IPS-20b (cell line): ENCODE data around the gene CD6.

Source experiments
- H3K27ac ChIP-seq: one replicate; pipeline ENCODE4 v1.5.1; 2013; ENCODE audit warnings: low read length
- H3K27me3 ChIP-seq: 2 replicates; pipeline ENCODE4 v1.6.1; 2013; ENCODE audit warnings: mild to moderate bottlenecking, low read length, inconsistent platforms; ENCODE audit not compliant: insufficient read depth
- H3K36me3 ChIP-seq: 2 replicates; pipeline ENCODE4 v1.6.1; 2013; ENCODE audit warnings: low read depth, mild to moderate bottlenecking, inconsistent platforms, low read length, moderate library complexity; ENCODE audit not compliant: insufficient read depth
- H3K4me1 ChIP-seq: 2 replicates; pipeline ENCODE4 v1.6.1; 2013; ENCODE audit warnings: mild to moderate bottlenecking, control low read depth, inconsistent platforms, low read length, moderate library complexity; ENCODE audit not compliant: insufficient read depth
- H3K4me3 ChIP-seq: 2 replicates; pipeline ENCODE4 v1.5.1; 2013; ENCODE audit warnings: mild to moderate bottlenecking, low read length, inconsistent platforms
- H3K9ac ChIP-seq: 2 replicates; pipeline ENCODE4 v1.6.1; 2013; ENCODE audit warnings: low read depth, mild to moderate bottlenecking, inconsistent platforms, low read length, moderate library complexity
- H3K9me3 ChIP-seq: 2 replicates; pipeline ENCODE4 v1.6.1; 2013; ENCODE audit warnings: mild to moderate bottlenecking, low read depth, low read length, inconsistent platforms; ENCODE audit not compliant: insufficient read depth

Gene CD6

DNA sequence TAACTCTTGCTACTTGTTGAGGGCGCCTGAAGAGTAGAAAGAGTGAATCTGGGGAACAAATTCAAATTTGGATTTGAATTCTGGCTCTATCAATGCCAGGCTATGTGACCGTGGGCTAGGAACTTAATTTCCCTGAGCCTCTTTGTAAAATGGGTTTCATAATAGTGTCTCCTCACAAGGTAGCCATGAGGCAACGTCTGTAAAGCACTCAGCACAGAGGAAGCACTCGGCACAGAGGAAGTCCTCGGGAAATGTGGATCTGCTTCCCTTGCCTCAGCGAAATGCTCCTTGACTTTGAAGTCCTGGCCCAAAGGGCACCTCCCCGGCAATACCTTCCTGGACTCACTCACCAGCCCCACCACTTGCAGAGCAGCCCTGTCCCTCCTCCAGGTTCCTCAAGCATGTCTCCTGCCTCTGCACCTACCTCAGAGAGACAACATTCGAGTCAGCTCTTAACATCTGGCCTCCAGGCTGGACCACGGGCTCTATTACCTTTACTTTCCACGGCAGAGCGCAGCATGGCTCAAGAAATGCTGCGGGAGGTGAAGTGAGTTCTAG lies 17.7 kb downstream of the CD6 start:
- Histone ChIP-seq H3K9ac (no peak overlapping the region), H3K27me3 (peaks cover 6% of the 10 kb centered on the region; the same call in 1 of the 2 replicates), H3K4me3 (no peak overlapping the region), H3K9me3 (no peaks in the 10 kb centered on the region), H3K4me1 (no peaks in the 10 kb centered on the region), H3K27ac (no peak overlapping the region), H3K36me3 (no peaks in the 10 kb centered on the region)

DNA sequence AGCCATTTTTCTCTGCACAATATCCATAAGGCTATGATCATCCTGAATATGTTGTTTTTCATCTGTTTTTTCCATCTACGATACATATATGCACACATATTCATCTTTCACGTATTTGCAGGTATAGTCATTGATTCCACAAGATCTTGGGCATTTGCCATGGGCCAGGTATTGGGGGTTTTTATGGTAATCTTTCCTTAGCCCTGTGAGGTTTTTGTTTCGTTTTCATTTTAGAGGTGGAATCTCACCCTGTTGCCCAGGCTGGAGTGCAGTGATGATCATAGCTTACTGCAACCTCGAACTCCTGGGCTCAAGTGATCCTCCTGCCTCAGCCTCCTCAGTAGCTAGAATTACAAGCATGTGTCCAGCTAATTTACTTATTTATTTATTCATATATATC lies 20.0 kb downstream of the CD6 start:
- Histone ChIP-seq H3K9me3 (no peaks in the 10 kb centered on the region), H3K9ac (no peak overlapping the region), H3K4me3 (no peak overlapping the region), H3K27me3 (peaks cover 6% of the 10 kb centered on the region; the same call in 1 of the 2 replicates), H3K36me3 (no peaks in the 10 kb centered on the region), H3K27ac (no peak overlapping the region), H3K4me1 (no peaks in the 10 kb centered on the region)

DNA sequence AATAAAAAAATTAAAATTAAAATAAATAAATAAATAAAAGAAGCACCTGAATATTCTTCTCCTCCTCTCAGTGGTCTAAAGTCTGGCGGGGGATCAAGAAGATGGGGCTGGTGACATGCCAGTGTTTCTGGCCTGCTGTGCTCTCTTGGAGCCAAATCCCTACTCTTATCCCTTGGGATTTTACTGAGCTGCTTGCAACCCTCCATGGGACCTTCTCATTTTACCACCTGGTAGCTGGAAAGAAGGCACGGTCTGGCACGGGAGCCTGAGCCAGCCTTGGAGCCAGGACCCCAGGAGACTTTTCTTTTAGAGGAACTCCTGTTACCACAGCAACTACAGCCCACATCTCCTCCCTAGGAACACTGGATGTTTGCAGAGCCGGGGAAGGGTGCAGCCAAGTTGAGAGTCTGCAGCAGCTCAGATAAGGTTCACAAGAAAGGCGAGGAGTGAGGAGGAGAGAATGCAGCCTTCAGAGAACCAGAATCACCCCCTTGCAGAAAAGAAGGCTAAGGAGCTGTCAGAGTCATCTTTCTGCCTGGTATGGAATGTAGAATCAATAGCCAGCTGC lies 21.4 kb downstream of the CD6 start:
- H3K36me3 ChIP-seq: no peaks in the 10 kb centered on the region
- H3K27me3 ChIP-seq: peaks cover 6% of the 10 kb centered on the region; the same call in 1 of the 2 replicates
- H3K4me1 ChIP-seq: no peaks in the 10 kb centered on the region
- no peak overlapping the region for H3K4me3 ChIP-seq
- no peak overlapping the region for H3K27ac ChIP-seq
- no peak overlapping the region for H3K9ac ChIP-seq
- H3K9me3 ChIP-seq: no peaks in the 10 kb centered on the region

DNA sequence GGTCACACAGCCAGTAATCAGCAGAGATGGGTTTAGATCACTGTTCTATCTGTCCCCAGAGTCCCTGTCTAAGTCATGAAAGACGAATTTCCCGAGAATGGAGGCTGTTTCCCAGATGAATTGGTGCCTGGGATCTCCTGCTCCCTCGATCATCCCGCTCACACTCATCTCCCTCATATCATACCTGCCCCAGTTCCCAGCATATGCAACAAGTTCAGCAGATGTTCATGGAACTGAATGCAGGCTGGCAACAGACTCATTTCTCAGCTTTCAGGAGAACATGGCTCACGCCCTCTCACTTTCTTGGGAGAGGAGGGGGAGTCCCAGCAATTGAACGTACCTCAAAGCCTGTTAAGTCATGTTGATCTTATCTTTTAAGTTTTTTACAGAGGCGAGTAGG lies 22.1 kb downstream of the CD6 start:
- Histone ChIP-seq H3K9me3 (no peaks in the 10 kb centered on the region), H3K36me3 (no peaks in the 10 kb centered on the region), H3K4me3 (no peak overlapping the region), H3K27me3 (peaks cover 6% of the 10 kb centered on the region; the same call in 1 of the 2 replicates), H3K27ac (no peak overlapping the region), H3K4me1 (no peaks in the 10 kb centered on the region), H3K9ac (no peak overlapping the region)

DNA sequence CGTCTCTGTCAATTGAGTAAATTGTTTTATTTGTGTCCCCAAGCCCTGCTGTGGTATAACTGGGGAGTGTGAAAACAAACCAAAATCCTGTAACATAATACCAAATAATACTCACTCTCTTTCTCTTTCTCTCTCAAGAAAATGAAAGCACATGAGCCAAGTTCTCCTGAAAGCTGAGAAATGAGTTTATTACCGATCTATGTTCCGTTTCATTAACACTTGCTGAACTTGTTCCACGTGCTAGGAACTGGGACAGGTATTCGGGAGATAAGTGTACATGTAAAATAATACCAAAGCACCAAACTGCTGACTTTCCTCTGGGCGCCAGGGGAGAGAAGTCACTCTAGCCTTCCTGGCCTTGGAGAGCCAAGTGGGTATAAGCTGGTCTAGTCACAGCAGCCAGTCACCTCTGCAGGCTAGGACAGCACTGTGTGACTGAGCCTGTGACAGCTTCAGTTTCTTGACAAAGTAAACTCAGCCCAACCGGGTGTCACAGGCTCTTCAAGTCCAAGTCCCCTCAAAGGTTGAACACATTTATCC lies 23.1 kb downstream of the CD6 start:
- no peak overlapping the region for H3K27ac ChIP-seq
- no peaks in the 10 kb centered on the region for H3K36me3 ChIP-seq
- H3K9me3 ChIP-seq: no peaks in the 10 kb centered on the region
- no peak overlapping the region for H3K4me3 ChIP-seq
- H3K9ac ChIP-seq: no peak overlapping the region
- H3K4me1 ChIP-seq: no peaks in the 10 kb centered on the region
- peaks cover 6% of the 10 kb centered on the region; the same call in 1 of the 2 replicates for H3K27me3 ChIP-seq

DNA sequence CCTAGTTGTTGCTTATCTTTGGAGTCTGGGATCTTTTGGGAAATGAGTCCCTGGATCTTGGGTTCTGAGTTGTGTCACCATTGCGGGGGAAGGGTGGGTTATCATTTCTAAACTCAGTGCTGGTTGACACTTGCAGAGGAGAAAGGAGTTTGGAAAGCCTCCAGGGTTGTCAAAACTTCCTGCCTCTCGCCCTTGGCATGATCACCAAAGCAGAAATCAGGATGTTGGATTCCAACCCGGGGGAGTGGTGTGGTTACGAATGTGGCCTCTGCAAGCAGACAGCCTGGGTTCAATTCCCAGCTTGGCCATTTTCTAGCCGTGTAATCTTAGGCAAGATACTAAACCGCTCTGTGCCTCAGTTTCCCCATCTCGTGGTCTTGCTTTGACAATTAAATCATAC lies 24.3 kb downstream of the CD6 start:
- no peak overlapping the region for H3K27ac ChIP-seq
- no peak overlapping the region for H3K4me3 ChIP-seq
- peaks cover 6% of the 10 kb centered on the region; the same call in 1 of the 2 replicates for H3K27me3 ChIP-seq
- no peaks in the 10 kb centered on the region for H3K9me3 ChIP-seq
- no peaks in the 10 kb centered on the region for H3K4me1 ChIP-seq
- no peaks in the 10 kb centered on the region for H3K36me3 ChIP-seq
- H3K9ac ChIP-seq: no peak overlapping the region

DNA sequence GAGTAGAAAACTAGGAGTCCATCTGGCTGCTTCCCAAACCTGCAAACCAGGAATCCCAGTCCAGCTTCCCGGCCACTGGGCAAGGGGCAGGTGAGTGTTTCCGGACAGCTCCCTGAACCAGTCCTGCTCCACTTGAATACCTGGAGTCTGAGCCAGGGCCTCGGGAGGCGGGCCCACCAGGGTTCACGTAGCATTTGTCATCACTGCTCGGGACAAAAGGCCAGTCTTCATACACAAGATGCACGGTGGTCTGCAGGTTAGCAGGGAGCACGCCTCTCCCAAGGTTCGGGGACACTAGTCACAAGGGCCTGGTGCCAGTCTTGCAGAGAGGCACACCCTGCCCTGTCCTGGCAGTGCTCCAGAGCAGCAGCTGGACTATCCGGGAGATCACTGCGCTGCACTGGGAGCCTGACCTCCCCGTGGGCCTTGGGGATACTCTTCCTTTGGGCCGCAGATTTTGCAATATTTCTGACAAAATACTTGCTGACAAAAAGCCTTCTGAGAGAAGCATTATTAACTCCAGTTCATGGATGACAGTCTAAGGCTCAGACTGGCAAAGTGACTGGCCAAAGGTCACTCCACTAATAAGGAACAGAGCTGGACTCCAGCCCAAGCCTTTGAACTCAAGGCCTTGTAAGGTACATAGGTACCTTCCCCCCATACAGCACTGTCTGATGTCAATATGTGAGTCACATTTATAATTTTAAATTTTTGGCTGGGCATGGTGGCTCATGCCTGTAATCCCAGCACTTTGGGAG lies 25.1 kb downstream of the CD6 start:
- Histone ChIP-seq H3K27me3 (peaks cover 6% of the 10 kb centered on the region; the same call in 1 of the 2 replicates), H3K4me1 (no peaks in the 10 kb centered on the region), H3K9me3 (no peaks in the 10 kb centered on the region), H3K27ac (no peak overlapping the region), H3K4me3 (no peak overlapping the region), H3K9ac (no peak overlapping the region), H3K36me3 (no peaks in the 10 kb centered on the region)

DNA sequence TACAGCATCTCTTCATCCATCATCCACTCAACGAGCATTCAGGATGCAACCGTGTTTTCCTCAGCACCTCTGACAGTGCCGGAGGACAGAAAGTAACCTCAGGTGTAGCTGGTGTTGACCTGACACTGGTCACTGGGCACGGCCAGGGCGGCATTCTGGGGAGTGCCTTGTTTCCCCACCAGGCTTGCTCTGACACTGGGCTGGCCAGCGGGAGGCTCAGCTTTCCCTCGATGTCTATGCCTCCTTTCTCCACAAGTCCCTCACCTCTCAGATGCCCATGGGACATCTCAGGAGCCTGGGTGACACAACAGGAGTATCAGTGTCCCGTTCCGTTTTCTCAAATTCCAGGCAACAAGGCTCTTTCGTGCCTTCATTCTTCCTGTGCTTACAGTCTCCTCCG lies 28.9 kb downstream of the CD6 start:
- Histone ChIP-seq H3K27me3 (peaks cover 23% of the 10 kb centered on the region), H3K4me3 (no peak overlapping the region), H3K36me3 (no peaks in the 10 kb centered on the region), H3K27ac (no peak overlapping the region), H3K9ac (no peak overlapping the region), H3K4me1 (peaks cover 3% of the 10 kb centered on the region; the same call in 1 of the 2 replicates), H3K9me3 (no peaks in the 10 kb centered on the region)

DNA sequence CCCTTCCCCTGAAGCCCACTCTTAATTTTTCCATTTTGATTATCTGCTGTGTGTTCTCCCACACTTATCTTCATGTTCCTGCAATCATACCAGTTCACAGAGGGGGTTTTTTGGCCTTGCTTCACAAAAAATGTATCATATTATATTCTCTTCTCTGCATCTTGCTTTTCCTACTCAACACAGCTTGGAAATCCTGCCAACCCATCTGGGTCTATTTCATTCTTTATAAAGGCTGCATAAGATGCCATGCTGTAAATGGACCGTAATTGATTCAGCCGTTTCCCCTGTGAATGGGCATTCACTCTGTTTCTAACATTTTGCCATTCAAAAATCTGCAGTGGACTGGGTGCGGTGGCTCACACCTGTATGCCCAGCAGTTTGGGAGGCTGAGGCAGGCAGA lies 30.5 kb downstream of the CD6 start:
- H3K4me1 ChIP-seq: peaks cover 3% of the 10 kb centered on the region; the same call in 1 of the 2 replicates
- H3K36me3 ChIP-seq: no peaks in the 10 kb centered on the region
- no peak overlapping the region for H3K4me3 ChIP-seq
- H3K27ac ChIP-seq: no peak overlapping the region
- peaks cover 38% of the 10 kb centered on the region for H3K27me3 ChIP-seq
- H3K9ac ChIP-seq: no peak overlapping the region
- no peaks in the 10 kb centered on the region for H3K9me3 ChIP-seq

DNA sequence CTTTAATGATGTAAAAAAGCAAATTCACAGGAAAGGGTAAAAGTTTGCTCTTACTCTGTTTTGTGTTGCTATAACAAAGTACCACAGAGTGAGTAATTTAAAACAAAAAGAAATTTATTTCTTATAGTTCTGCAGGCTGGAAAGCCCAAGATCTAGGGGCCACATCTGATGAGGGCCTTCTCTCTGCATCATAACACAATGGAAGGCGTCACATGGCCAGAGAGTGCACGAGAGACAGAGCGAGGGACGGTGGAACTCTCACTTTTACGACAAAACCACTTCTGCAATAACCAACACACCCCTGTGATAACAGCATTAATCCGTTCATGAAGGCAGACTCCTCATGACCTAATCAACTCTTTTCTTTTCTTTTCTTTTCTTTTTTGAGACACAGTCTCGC lies 31.1 kb downstream of the CD6 start:
- H3K36me3 ChIP-seq: no peaks in the 10 kb centered on the region
- H3K9me3 ChIP-seq: no peaks in the 10 kb centered on the region
- H3K4me3 ChIP-seq: no peak overlapping the region
- H3K27ac ChIP-seq: no peak overlapping the region
- H3K9ac ChIP-seq: no peak overlapping the region
- peaks cover 45% of the 10 kb centered on the region for H3K27me3 ChIP-seq
- H3K4me1 ChIP-seq: peaks cover 3% of the 10 kb centered on the region; the same call in 1 of the 2 replicates

DNA sequence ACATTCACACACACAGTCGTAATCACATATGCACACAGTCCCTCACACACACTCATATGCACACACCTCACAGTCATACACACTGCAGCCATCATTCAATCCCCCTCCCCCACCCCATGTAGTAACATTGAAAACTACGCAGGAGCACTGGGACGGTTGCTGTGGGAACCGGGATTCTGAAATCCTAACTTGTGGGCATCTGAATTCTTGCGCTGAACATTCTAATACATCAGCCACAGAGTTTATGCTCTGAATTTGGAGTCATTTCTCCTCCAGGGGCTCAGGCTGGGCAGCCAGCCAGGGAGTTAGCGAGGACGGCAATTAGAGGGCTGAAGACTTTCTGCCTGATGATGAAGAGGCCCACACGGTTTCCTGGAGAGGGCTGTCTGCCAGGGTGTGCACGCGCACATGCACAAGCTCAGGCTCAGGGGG lies 32.7 kb downstream of the CD6 start:
- no peaks in the 10 kb centered on the region for H3K36me3 ChIP-seq
- no peak overlapping the region for H3K9ac ChIP-seq
- no peak overlapping the region for H3K4me3 ChIP-seq
- peaks cover 61% of the 10 kb centered on the region for H3K27me3 ChIP-seq
- no peaks in the 10 kb centered on the region for H3K9me3 ChIP-seq
- peaks cover 3% of the 10 kb centered on the region; the same call in 1 of the 2 replicates for H3K4me1 ChIP-seq
- no peak overlapping the region for H3K27ac ChIP-seq
